ENCODE results near the gene SERTAD3. TPM values are rescaled to one million over a fixed set of nuclear protein-coding genes. Genes with fewer than 3 reads are reported as not detected.

The SERTAD3 gene
- total RNA-seq, 1 experiment from 2014 or later = 52.2 TPM

DNA sequence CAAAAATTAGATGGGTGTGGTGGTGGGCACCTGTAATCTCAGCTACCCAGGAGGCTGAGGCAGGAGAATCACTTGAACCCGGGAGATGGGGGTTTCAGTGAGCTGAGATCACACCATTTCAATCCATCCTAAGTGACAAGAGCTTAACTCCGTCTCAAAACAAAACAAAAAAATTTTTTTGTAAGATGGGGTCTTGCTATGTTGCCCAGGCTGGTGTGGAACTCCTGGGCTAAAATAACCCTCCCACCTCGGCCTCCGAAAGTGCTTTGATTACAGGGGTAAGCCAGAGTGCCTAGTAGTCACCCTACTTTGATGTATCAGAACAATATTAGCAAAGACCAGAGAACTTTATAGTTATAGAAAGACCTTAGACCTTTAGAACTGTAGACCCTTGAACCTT, 30.6 kb upstream of the SERTAD3 start:
- Histone ChIP-seq H3K9me3 (no peaks in the 10 kb centered on the region), H3K4me3 (ENCODE audit: low read depth, low read length) (no peak overlapping the region), H3K27me3 (replicated peaks; ENCODE audit: control insufficient read depth, insufficient read depth, low read length) (no peaks in the 10 kb centered on the region), H3K4me1 (no peaks in the 10 kb centered on the region), H3K36me3 (ENCODE audit: control insufficient read depth, insufficient read depth, low read length) (no peaks in the 10 kb centered on the region)
- Mint-ChIP-seq H3K4me1 (ENCODE audit: low read depth, unreplicated experiment) (no peaks in the 10 kb centered on the region), H3K36me3 (ENCODE audit: insufficient read depth, unreplicated experiment) (no peaks in the 10 kb centered on the region), H3K9me3 (ENCODE audit: unreplicated experiment) (no peaks in the 10 kb centered on the region), H3K27ac (ENCODE audit: unreplicated experiment) (no peak overlapping the region), H3K4me3 (ENCODE audit: unreplicated experiment) (no peak overlapping the region), H3K27me3 (ENCODE audit: insufficient read depth, unreplicated experiment) (no peaks in the 10 kb centered on the region)
- DNase-seq = no peak
- TF ChIP-seq, protein P1, sequence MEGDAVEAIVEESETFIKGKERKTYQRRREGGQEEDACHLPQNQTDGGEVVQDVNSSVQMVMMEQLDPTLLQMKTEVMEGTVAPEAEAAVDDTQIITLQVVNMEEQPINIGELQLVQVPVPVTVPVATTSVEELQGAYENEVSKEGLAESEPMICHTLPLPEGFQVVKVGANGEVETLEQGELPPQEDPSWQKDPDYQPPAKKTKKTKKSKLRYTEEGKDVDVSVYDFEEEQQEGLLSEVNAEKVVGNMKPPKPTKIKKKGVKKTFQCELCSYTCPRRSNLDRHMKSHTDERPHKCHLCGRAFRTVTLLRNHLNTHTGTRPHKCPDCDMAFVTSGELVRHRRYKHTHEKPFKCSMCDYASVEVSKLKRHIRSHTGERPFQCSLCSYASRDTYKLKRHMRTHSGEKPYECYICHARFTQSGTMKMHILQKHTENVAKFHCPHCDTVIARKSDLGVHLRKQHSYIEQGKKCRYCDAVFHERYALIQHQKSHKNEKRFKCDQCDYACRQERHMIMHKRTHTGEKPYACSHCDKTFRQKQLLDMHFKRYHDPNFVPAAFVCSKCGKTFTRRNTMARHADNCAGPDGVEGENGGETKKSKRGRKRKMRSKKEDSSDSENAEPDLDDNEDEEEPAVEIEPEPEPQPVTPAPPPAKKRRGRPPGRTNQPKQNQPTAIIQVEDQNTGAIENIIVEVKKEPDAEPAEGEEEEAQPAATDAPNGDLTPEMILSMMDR (IDR thresholded peaks at IDR 0.05; ENCODE audit: insufficient read depth in 1 of 2, low read depth in 1 of 2, low read length in 1 of 2, severe bottlenecking in 1 of 2, unreplicated experiment in 1 of 2) = no peak
- intact Hi-C loops (cut with micrococcal nuclease; ENCODE audit: unreplicated experiment) = no loop called here
- ChIA-PET CTCF (interaction anchor here (1.1 kb wide), 1 partner anchor 10 kb away, joined by 3 read pairs; no protein-coding TSS in a partner anchor), POLR2A (no interaction called here)
- BruUV-seq (replicated peaks) = no TSS peak

DNA sequence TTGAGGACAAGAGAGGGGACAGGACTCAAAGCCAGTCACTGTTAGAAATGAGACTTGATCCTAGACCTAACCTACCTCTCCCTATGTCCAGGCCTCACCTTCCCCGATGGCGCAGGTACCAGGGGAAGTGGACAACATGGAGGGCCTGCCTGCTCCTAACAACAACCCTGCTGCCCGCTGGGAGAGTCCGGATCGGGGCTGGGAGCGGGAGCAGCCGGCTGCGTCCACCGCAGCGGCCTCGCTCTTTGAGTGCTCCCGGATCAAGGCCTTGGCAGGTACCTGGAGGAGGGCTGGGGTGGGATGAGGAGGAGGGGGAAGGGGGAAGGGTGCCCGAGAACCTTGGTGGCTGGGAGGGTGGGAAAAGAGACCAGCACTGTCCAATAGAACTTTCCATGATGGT, 28.4 kb upstream of the SERTAD3 start:
- no peaks in the 10 kb centered on the region for H3K9me3 Mint-ChIP-seq (ENCODE audit: unreplicated experiment)
- TF ChIP-seq, protein P1 (IDR thresholded peaks at IDR 0.05; ENCODE audit: insufficient read depth in 1 of 2, low read depth in 1 of 2, low read length in 1 of 2, severe bottlenecking in 1 of 2, unreplicated experiment in 1 of 2) = no peak

DNA sequence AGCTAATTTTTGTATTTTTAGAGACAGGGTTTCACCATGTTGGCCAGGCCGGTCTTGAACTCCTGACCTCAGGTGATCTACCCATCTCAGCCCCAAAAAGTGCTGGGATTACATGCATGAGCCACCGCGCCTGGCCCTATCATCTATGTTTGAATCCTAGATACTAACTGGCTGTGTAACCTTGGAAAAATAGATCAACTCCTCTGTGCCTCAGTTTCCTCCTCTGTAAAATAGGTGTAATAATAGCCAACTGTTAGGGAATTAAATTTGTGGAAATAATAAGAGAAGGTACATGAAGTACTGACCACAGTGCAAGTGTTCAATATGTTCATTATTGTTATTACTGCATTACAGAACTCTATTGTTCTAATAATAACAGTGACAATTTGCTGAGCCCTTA, 27.0 kb upstream of the SERTAD3 start:
- Mint-ChIP-seq H3K9me3 (ENCODE audit: unreplicated experiment) (no peaks in the 10 kb centered on the region), H3K36me3 (ENCODE audit: insufficient read depth, unreplicated experiment) (peaks cover under 1% of the 10 kb centered on the region), H3K4me1 (ENCODE audit: low read depth, unreplicated experiment) (peaks cover 7% of the 10 kb centered on the region), H3K27ac (ENCODE audit: unreplicated experiment) (no peak overlapping the region), H3K27me3 (ENCODE audit: insufficient read depth, unreplicated experiment) (peaks cover 4% of the 10 kb centered on the region), H3K4me3 (ENCODE audit: unreplicated experiment) (no peak overlapping the region)
- H3K4me3 ChIP-seq (ENCODE audit: low read depth, low read length) = no peak overlapping the region
- H3K36me3 ChIP-seq (ENCODE audit: control insufficient read depth, insufficient read depth, low read length) = no peaks in the 10 kb centered on the region
- POLR2A ChIA-PET = no interaction called here
- no peaks in the 10 kb centered on the region for H3K9me3 ChIP-seq
- intact Hi-C loops (cut with micrococcal nuclease; ENCODE audit: unreplicated experiment) = no loop called here
- CTCF ChIA-PET = interaction anchor here (0.6 kb wide), 1 partner anchor 22 kb away, joined by 3 read pairs; no protein-coding TSS in a partner anchor
- H3K27me3 ChIP-seq (replicated peaks; ENCODE audit: control insufficient read depth, insufficient read depth, low read length) = no peaks in the 10 kb centered on the region
- peaks cover 6% of the 10 kb centered on the region for H3K4me1 ChIP-seq
- no peak for DNase-seq
- TF ChIP-seq, protein P1 (IDR thresholded peaks at IDR 0.05; ENCODE audit: insufficient read depth in 1 of 2, low read depth in 1 of 2, low read length in 1 of 2, severe bottlenecking in 1 of 2, unreplicated experiment in 1 of 2) = no peak
- no TSS peak for BruUV-seq (replicated peaks)

More for the DNA sequence above, 28.4 kb upstream of the SERTAD3 start:
- intact Hi-C loops (cut with micrococcal nuclease; ENCODE audit: unreplicated experiment) = no loop called here
- H3K27me3 ChIP-seq (replicated peaks; ENCODE audit: control insufficient read depth, insufficient read depth, low read length) = no peaks in the 10 kb centered on the region
- Mint-ChIP-seq H3K36me3 (ENCODE audit: insufficient read depth, unreplicated experiment) (no peaks in the 10 kb centered on the region), H3K27me3 (ENCODE audit: insufficient read depth, unreplicated experiment) (no peaks in the 10 kb centered on the region), H3K4me1 (ENCODE audit: low read depth, unreplicated experiment) (no peaks in the 10 kb centered on the region), H3K4me3 (ENCODE audit: unreplicated experiment) (no peak overlapping the region), H3K27ac (ENCODE audit: unreplicated experiment) (no peak overlapping the region)
- BruUV-seq (replicated peaks) = no TSS peak
- ChIA-PET POLR2A (no interaction called here), CTCF (no interaction called here)
- H3K4me1 ChIP-seq = no peaks in the 10 kb centered on the region
- H3K9me3 ChIP-seq = no peaks in the 10 kb centered on the region
- no peak overlapping the region for H3K4me3 ChIP-seq (ENCODE audit: low read depth, low read length)
- DNase-seq = no peak
- H3K36me3 ChIP-seq (ENCODE audit: control insufficient read depth, insufficient read depth, low read length) = no peaks in the 10 kb centered on the region
